MM.1S (cell line): ENCODE data around the gene GAL3ST1.

Experiments used
- DNase-seq: peaks from one replicate; pipeline ENCODE4 v3.0.0-alpha.2; 2015
- H2AFZ ChIP-seq: fragments of 300-600 bp; sonication (generic); 2 replicates; pipeline ENCODE4 v1.6.0; 2016; ENCODE audit warnings: antibody characterized with exemption, low read length
- H3F3A ChIP-seq: fragments of 300-600 bp; sonication (generic); 2 replicates; pipeline ENCODE4 v1.6.1; 2016; ENCODE audit warnings: mild to moderate bottlenecking, antibody characterized with exemption, low read length, moderate library complexity, mixed read lengths; ENCODE audit not compliant: insufficient read depth
- H3K27ac ChIP-seq: fragments of 300-600 bp; sonication (generic); 2 replicates; pipeline ENCODE4 v1.5.1; 2016; ENCODE audit warnings: mild to moderate bottlenecking, low read length
- H3K27me3 ChIP-seq: fragments of 300-600 bp; sonication (generic); replicated peaks from 2 replicates; pipeline ENCODE4 v1.6.0; 2016; ENCODE audit warnings: low read length; ENCODE audit not compliant: insufficient read depth
- H3K36me3 ChIP-seq: fragments of 300-600 bp; sonication (generic); replicated peaks from 2 replicates; pipeline ENCODE4 v1.6.1; 2016; ENCODE audit warnings: mild to moderate bottlenecking, low read length, mixed read lengths; ENCODE audit not compliant: insufficient read depth
- H3K4me1 ChIP-seq: fragments of 300-600 bp; sonication (generic); 2 replicates; pipeline ENCODE4 v1.6.1; 2016; ENCODE audit warnings: low read length, mixed read lengths
- H3K4me2 ChIP-seq: fragments of 300-600 bp; sonication (generic); 2 replicates; pipeline ENCODE4 v1.6.0; 2016; ENCODE audit warnings: low read depth, low read length
- H3K4me3 ChIP-seq: fragments of 300-600 bp; sonication (generic); 2 replicates; pipeline ENCODE4 v1.5.1; 2016; ENCODE audit warnings: low read length, mixed read lengths
- H3K79me2 ChIP-seq: fragments of 300-600 bp; sonication (generic); 2 replicates; pipeline ENCODE4 v1.6.1; 2016; ENCODE audit warnings: mixed run types, low read length, mixed read lengths
- H3K9ac ChIP-seq: fragments of 300-600 bp; sonication (generic); 2 replicates; pipeline ENCODE4 v1.6.1; 2016; ENCODE audit warnings: low read length, mixed read lengths
- H3K9me2 ChIP-seq: fragments of 300-600 bp; sonication (generic); replicated peaks from 2 replicates; pipeline ENCODE4 v1.6.1; 2016; ENCODE audit warnings: mild to moderate bottlenecking, low read length, mixed read lengths; ENCODE audit not compliant: insufficient read depth
- H3K9me3 ChIP-seq: fragments of 300-600 bp; sonication (generic); replicated peaks from 2 replicates; pipeline ENCODE4 v1.6.1; 2016; ENCODE audit warnings: mild to moderate bottlenecking, low read length, mixed read lengths; ENCODE audit not compliant: insufficient read depth
- H4K20me1 ChIP-seq: fragments of 300-600 bp; sonication (generic); 2 replicates; pipeline ENCODE4 v1.6.1; 2016; ENCODE audit warnings: mild to moderate bottlenecking, low read length, moderate library complexity, mixed read lengths; ENCODE audit not compliant: insufficient read depth
- EZH2 ChIP-seq: fragments of 300-600 bp; sonication (generic); optimal IDR thresholded peaks from 2 replicates; pipeline ENCODE3; 2017; ENCODE audit warnings: low read depth, mild to moderate bottlenecking, antibody characterized with exemption, low read length, mixed read lengths
- EZH2phosphoT487 ChIP-seq: fragments of 300-600 bp; sonication (generic); IDR thresholded peaks from 2 replicates; pipeline ENCODE4 v1.6.1; 2018; ENCODE audit warnings: antibody characterized with exemption, low read length
- TF ChIP-seq, protein P1 (sequence below): fragments of 300-600 bp; sonication (generic); IDR thresholded peaks from 2 replicates; pipeline ENCODE4 v1.5.1; 2016; ENCODE audit warnings: antibody characterized with exemption, low read length, mixed read lengths

Gene GAL3ST1

DNA sequence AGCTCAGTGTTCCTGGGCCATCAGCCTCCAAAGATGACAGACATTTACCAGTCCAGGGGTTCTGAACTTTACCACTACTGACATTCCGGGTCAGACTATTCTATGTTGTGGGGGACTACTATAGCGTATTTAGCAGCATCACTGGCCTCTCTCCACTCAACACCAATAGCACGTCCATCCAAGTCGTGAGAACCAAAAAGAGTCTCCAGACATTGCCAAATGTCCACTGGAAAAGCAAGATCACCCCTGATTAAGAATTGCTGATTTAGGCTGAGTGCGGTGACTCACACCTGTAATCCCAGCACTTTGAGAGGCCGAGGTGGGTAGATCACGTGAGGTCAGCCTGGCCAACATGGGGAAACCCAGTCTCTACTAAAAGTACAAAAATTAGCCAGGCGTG is 11.9 kb upstream of the GAL3ST1 start:
- Histone ChIP-seq H3K27ac (no peak overlapping the region), H3F3A (no peaks in the 10 kb centered on the region), H3K9ac (no peak overlapping the region), H3K36me3 (peaks cover 23% of the 10 kb centered on the region), H3K27me3 (no peaks in the 10 kb centered on the region), H2AFZ (no peak overlapping the region), H4K20me1 (no peaks in the 10 kb centered on the region), H3K4me2 (no peak overlapping the region), H3K9me2 (no peaks in the 10 kb centered on the region), H3K4me3 (no peak overlapping the region), H3K79me2 (peaks cover 39% of the 10 kb centered on the region), H3K9me3 (no peaks in the 10 kb centered on the region), H3K4me1 (0 out of 2 replicates have a peak, but pooled peaks cover 10% of the 10 kb centered on the region)
- DNase-seq, result no peak
- no peak for TF ChIP-seq EZH2phosphoT487
- TF ChIP-seq, protein P1, sequence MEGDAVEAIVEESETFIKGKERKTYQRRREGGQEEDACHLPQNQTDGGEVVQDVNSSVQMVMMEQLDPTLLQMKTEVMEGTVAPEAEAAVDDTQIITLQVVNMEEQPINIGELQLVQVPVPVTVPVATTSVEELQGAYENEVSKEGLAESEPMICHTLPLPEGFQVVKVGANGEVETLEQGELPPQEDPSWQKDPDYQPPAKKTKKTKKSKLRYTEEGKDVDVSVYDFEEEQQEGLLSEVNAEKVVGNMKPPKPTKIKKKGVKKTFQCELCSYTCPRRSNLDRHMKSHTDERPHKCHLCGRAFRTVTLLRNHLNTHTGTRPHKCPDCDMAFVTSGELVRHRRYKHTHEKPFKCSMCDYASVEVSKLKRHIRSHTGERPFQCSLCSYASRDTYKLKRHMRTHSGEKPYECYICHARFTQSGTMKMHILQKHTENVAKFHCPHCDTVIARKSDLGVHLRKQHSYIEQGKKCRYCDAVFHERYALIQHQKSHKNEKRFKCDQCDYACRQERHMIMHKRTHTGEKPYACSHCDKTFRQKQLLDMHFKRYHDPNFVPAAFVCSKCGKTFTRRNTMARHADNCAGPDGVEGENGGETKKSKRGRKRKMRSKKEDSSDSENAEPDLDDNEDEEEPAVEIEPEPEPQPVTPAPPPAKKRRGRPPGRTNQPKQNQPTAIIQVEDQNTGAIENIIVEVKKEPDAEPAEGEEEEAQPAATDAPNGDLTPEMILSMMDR, result no peak

DNA sequence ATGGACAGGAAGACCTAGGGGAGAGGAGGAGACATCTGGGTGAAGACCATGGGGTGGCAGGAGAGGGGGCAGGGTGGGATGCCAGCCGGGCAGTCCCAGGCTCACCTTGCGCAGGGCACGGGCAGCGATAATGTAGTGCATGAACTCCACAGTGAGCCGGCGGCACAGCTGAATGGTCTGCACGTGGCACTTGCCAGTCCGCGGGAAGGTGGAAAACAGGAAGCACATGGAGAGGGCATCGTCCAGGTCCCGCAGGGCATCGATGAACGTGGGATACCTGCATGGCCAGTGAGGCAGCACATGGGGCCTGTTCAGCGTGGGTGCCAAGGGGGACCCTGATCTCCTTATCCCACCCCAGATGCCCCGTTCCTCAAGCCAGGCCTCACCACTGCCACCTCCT is 10.0 kb upstream of the GAL3ST1 start:
- H3K27me3 ChIP-seq, result no peaks in the 10 kb centered on the region
- H3K9me2 ChIP-seq, result no peaks in the 10 kb centered on the region
- no peaks in the 10 kb centered on the region for H3K9me3 ChIP-seq
- H3K4me3 ChIP-seq, result no peak overlapping the region
- H3K79me2 ChIP-seq, result peaks cover 19% of the 10 kb centered on the region
- no peaks in the 10 kb centered on the region for H3F3A ChIP-seq
- H2AFZ ChIP-seq, result no peak overlapping the region
- H3K36me3 ChIP-seq, result peaks cover 29% of the 10 kb centered on the region
- no peak overlapping the region for H3K9ac ChIP-seq
- H3K27ac ChIP-seq, result no peak overlapping the region
- no peak for TF ChIP-seq EZH2phosphoT487
- DNase-seq, result no peak
- H3K4me2 ChIP-seq, result no peak overlapping the region
- H4K20me1 ChIP-seq, result no peaks in the 10 kb centered on the region
- H3K4me1 ChIP-seq, result no peaks in the 10 kb centered on the region

DNA sequence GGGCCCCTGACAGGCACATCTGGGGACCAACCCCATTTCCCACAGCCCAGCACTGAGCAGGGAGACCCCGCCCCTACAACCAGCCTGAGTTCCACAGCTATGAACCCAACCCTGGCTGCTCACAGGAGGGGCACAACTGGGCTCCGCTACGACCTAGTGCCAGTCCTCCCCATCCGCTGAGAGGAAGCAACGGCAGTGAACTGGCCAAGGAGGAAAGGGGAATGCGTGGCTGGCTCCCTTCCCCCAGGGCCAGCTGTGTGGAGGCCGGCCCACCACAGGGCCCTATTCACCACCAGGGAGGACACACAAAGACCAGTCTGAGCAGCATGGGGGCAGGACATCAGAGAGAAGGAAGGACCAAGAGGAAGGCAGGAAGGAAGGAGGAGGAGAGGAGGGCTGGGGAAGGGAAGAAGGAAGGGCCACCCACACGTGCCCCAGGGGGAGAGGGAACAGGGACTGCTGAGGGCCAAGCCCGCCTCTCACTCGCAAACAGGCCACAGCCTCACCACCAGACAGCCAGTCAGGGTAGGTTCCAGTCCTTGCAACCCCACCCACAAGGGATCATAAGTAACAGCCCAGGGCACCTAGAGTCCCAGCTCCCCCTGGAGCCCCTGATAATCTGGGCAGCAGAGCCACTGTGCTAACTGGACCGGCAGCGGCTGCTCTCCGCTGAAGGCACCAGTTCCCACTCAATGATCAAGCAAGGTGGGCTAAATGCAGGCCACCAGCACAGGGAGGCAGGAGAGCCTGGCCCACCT is 8.5 kb upstream of the GAL3ST1 start:
- Histone ChIP-seq H2AFZ (no peak overlapping the region), H3K4me2 (no peak overlapping the region), H3K4me1 (no peaks in the 10 kb centered on the region), H3K36me3 (peaks cover 27% of the 10 kb centered on the region), H3K9me3 (no peaks in the 10 kb centered on the region), H4K20me1 (no peaks in the 10 kb centered on the region), H3K27ac (no peak overlapping the region), H3K4me3 (no peak overlapping the region), H3K9ac (no peak overlapping the region), H3F3A (no peaks in the 10 kb centered on the region), H3K9me2 (no peaks in the 10 kb centered on the region), H3K27me3 (no peaks in the 10 kb centered on the region), H3K79me2 (peaks cover 8% of the 10 kb centered on the region; the same call in 1 of the 2 replicates)
- DNase-seq, result no peak
- TF ChIP-seq EZH2phosphoT487, result no peak
- TF ChIP-seq EZH2, result no peak
- TF ChIP-seq, protein P1, result no peak

DNA sequence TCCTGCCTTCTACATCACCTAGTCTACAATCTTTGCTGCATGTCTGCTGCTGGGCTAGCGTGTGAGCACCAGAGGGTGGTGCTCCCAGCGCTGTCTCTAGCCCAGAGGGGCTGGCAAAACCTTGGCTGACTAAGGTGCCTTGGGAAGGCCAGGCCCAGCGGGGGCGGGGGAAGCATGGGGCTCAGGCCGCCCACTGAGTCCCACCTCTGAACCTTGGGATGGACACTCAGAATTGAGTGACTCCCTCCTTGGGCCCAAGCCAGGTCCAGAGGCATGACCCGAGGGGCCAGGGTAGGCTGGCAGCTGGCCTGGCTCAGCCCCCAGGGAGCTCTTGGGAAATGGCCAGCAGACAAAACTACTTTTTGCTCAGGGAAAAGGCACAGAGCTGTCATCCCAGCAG is 7.6 kb upstream of the GAL3ST1 start:
- Histone ChIP-seq H3K9ac (no peak overlapping the region), H3K9me2 (no peaks in the 10 kb centered on the region), H3K4me2 (no peak overlapping the region), H3K27me3 (no peaks in the 10 kb centered on the region), H3F3A (no peaks in the 10 kb centered on the region), H3K27ac (no peak overlapping the region), H2AFZ (no peak overlapping the region), H3K9me3 (no peaks in the 10 kb centered on the region), H3K36me3 (peaks cover 20% of the 10 kb centered on the region), H3K4me1 (no peaks in the 10 kb centered on the region), H4K20me1 (no peaks in the 10 kb centered on the region), H3K4me3 (no peak overlapping the region), H3K79me2 (peaks cover 5% of the 10 kb centered on the region; the same call in 1 of the 2 replicates)
- no peak for DNase-seq
- TF ChIP-seq, protein P1, result no peak
- TF ChIP-seq EZH2phosphoT487 (no peak), EZH2 (no peak)
